ENCODE measurements around the gene GC.

DNA sequence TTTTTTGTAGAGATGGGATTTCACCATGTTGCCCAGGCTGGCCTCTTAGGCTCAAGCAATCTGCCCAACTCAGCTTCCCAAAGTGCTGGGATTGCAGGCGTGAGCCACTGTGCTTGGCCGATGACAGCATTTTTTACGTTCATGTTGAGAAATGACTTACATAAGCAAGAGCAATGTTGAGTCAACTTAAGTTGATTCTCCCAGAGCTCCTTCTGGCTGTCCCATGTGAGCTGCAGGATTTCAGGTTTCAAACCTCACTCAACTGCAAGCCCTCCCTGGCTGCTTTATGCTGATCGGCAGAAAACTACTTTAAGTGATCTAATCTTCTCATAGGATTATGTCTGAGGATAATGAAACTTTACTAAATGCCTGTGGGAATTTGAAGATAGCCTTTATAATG lies 86.8 kb downstream of the GC start:
- TF ChIP-seq, protein P1, sequence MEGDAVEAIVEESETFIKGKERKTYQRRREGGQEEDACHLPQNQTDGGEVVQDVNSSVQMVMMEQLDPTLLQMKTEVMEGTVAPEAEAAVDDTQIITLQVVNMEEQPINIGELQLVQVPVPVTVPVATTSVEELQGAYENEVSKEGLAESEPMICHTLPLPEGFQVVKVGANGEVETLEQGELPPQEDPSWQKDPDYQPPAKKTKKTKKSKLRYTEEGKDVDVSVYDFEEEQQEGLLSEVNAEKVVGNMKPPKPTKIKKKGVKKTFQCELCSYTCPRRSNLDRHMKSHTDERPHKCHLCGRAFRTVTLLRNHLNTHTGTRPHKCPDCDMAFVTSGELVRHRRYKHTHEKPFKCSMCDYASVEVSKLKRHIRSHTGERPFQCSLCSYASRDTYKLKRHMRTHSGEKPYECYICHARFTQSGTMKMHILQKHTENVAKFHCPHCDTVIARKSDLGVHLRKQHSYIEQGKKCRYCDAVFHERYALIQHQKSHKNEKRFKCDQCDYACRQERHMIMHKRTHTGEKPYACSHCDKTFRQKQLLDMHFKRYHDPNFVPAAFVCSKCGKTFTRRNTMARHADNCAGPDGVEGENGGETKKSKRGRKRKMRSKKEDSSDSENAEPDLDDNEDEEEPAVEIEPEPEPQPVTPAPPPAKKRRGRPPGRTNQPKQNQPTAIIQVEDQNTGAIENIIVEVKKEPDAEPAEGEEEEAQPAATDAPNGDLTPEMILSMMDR (IDR thresholded peaks at IDR 0.05): no peak
- no peak for TF ChIP-seq POLR2A (IDR thresholded peaks at IDR 0.05)
